GM20000 (cell line): ENCODE data around the gene WNK2.

Source experiments
- DNase-seq: peaks from one replicate; pipeline ENCODE4 v3.0.0; 2012; ENCODE audit warnings: low spot score
- CTCF ChIP-seq: IDR thresholded peaks from 2 replicates; pipeline ENCODE4 v1.5.1; 2012; ENCODE audit warnings: mild to moderate bottlenecking, control low read depth; ENCODE audit errors: extremely low read depth, missing control alignments

WNK2 gene

DNA sequence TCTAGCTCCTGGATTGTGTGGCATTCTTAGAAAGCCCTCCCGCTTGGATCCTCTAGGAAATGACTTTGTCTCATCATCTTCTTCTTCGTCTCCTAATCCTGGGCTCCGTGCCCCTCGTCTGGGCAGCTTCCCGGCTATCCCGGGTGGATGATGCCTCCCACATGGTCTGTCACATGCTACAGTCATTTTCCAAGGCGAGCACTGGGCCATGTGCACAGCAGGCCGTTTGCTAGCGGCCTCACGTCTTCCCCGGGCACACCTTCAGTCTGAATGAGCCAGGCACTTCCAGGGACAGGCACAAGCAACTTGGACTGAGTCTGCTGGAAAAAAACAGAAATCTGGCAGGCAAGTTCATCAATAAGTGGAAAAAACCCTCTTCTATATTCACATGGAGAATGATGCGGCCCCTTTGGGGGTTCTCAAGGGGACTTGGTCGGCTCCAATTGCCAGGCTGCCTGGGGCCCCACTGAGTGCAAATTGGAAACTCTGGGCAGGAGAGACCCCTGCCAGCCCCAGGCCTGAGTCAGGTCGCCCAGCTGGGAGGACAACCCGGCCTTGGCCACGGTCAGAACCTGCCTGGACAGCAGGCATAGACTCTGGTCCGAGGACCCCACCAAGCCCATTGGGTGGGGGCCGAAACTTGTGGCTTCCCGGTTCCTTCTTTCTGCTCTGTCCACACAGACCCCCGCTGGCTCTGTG, 11.1 kb upstream of the WNK2 start:
- TF ChIP-seq CTCF: no peak

GRCh38 chr9:93173365-93174051, 10.4 kb upstream of the WNK2 start:
- no peak for TF ChIP-seq CTCF
- DNase-seq: no peak

More for the DNA sequence above, 11.1 kb upstream of the WNK2 start:
- no peak for DNase-seq

- no peak for DNase-seq
- TF ChIP-seq CTCF: no peak
Measured at GRCh38 chr9:93174976-93175375, 9.0 kb upstream of the WNK2 start.

DNA sequence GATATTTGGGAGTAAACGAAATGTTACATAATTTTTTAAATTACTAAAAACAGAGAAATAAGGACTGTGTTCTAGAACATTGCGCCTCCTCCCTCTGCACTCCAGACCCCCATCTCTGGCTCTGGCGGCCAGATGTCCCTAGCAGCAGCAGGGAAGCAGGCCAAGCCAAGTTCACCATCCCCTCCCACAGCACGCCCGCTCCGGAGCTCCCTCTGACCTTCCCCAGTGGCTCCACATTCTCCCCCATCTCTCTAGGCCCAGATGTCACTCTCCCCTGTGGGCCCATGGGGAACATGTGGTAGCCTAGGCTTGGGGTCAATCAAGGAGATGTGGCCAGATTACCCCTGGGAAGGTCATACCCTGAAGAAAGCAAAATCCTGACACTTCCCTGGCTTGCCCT, 6.3 kb upstream of the WNK2 start:
- DNase-seq: no peak

GRCh38 chr9:93178851-93179786, 4.8 kb upstream of the WNK2 start:
- no peak for TF ChIP-seq CTCF
- no peak for DNase-seq

More for the DNA sequence above, 6.3 kb upstream of the WNK2 start:
- TF ChIP-seq CTCF: no peak

- no peak for TF ChIP-seq CTCF
- DNase-seq: no peak
Measured at GRCh38 chr9:93180938-93181337, 3.0 kb upstream of the WNK2 start.
